Endothelial cell of umbilical vein (primary cell): ENCODE results near the gene MYOF. TPM values are rescaled to one million over a fixed set of nuclear protein-coding genes. Genes with fewer than 3 reads are reported as not detected.

ENCODE experiments used
- BruUV-seq: library from RNA; stranded (reverse); fragments of 400-500 nt; replicated peaks from 2 replicates; lab custom pipeline; 2021; lab: Mats Ljungman, UMichigan
- CTCF ChIA-PET: fragments of 300-600, 350-600 bp; sonication (Branson Sonifier 250); formaldehyde crosslinking; loops from one replicate; lab custom pipeline; 2021; ENCODE audit warnings: antibody characterized with exemption, inconsistent platforms; lab: Charles Lee
- POLR2A ChIA-PET: fragments of 300-600, 350-600 bp; sonication (Branson Sonifier 250); formaldehyde crosslinking; loops from one replicate; lab custom pipeline; 2021; ENCODE audit warnings: antibody characterized with exemption, inconsistent platforms; lab: Charles Lee
- DNase-seq: peaks from one replicate; pipeline ENCODE4 v3.0.0-alpha.2; 2011; ENCODE audit warnings: low read depth, low spot score
- FAIRE-seq: peaks from 2 replicates; lab custom pipeline; 2011; peaks lifted over from hg19 to GRCh38; lab: Jason Lieb, UNC
- H2AFZ ChIP-seq: 2 replicates; pipeline ENCODE4 v1.6.0; 2012; ENCODE audit warnings: low read depth, low read length, control low read depth, inconsistent platforms
- H3K27ac ChIP-seq: 2 replicates; pipeline ENCODE4 v1.5.1; 2011; ENCODE audit warnings: low read depth, mild to moderate bottlenecking, control low read depth, low read length, moderate library complexity; ENCODE audit not compliant: insufficient read depth
- H3K27me3 ChIP-seq, 2 experiments: 2 replicates each; pipeline versions ENCODE4 v1.6.0 to v1.6.1; 2011; ENCODE audit warnings: low read length in 2 of 2, mixed read lengths in 1 of 2; ENCODE audit not compliant: control insufficient read depth in 2 of 2, insufficient read depth in 2 of 2
- H3K36me3 ChIP-seq, 2 experiments: 2 replicates in 1 of 2; 3 replicates in 1 of 2; pipeline ENCODE4 v1.5.1; 2011; ENCODE audit warnings: low read length in 2 of 2, mild to moderate bottlenecking in 1 of 2, moderate library complexity in 1 of 2; ENCODE audit not compliant: control insufficient read depth in 2 of 2, insufficient read depth in 2 of 2; ENCODE audit errors: extremely low read depth in 1 of 2
- H3K4me1 ChIP-seq: 3 replicates; pipeline ENCODE4 v1.5.1; 2011; ENCODE audit warnings: mild to moderate bottlenecking, low read length; ENCODE audit not compliant: control insufficient read depth, insufficient read depth; ENCODE audit errors: extremely low read depth
- H3K4me2 ChIP-seq: 2 replicates; pipeline ENCODE4 v1.6.1; 2011; ENCODE audit warnings: low read length, control low read depth, mixed read lengths; ENCODE audit not compliant: insufficient read depth
- H3K4me3 ChIP-seq, 3 experiments: fragments of 200-600 bp in 1 of 3; sonication (generic), shearing (Covaris generic) in 1 of 3; replicated peaks in 1 of 3; 2 replicates each; pipeline ENCODE4 v1.5.1; 2011 to 2016; ENCODE audit warnings: control low read depth in 3 of 3, low read length in 3 of 3, mild to moderate bottlenecking in 2 of 3, inconsistent platforms in 1 of 3, low read depth in 1 of 3, moderate library complexity in 1 of 3; ENCODE audit not compliant: insufficient read depth in 1 of 3
- H3K79me2 ChIP-seq: 2 replicates; pipeline ENCODE4 v1.6.0; 2012; ENCODE audit warnings: low read length, inconsistent platforms; ENCODE audit not compliant: control insufficient read depth, insufficient read depth
- H3K9ac ChIP-seq: replicated peaks from 2 replicates; pipeline ENCODE3; 2011; ENCODE audit warnings: low read length, control low read depth; ENCODE audit not compliant: insufficient read depth; ENCODE audit errors: extremely low read depth
- H3K9me1 ChIP-seq: replicated peaks from 3 replicates; pipeline ENCODE4 v1.6.0; 2011; ENCODE audit warnings: mild to moderate bottlenecking, low read length; ENCODE audit not compliant: control insufficient read depth, insufficient read depth; ENCODE audit errors: extremely low read depth
- H3K9me3 ChIP-seq: replicated peaks from 2 replicates; pipeline ENCODE4 v1.5.1; 2012; ENCODE audit warnings: low read length, inconsistent platforms; ENCODE audit not compliant: control insufficient read depth, insufficient read depth
- H4K20me1 ChIP-seq: replicated peaks from 2 replicates; pipeline ENCODE3; 2011; ENCODE audit warnings: mild to moderate bottlenecking, low read length; ENCODE audit not compliant: control insufficient read depth, insufficient read depth; ENCODE audit errors: extremely low read depth
- EZH2 ChIP-seq: IDR thresholded peaks from 2 replicates; pipeline ENCODE4 v1.6.1; 2012; ENCODE audit warnings: borderline replicate concordance, low read depth, mild to moderate bottlenecking, moderate library complexity, low read length, inconsistent platforms; ENCODE audit not compliant: severe bottlenecking
- FOS ChIP-seq: IDR thresholded peaks from 2 replicates; pipeline ENCODE4 v1.6.1; 2011; ENCODE audit warnings: mild to moderate bottlenecking, low read length, moderate library complexity, borderline replicate concordance; ENCODE audit not compliant: insufficient read depth
- GATA2 ChIP-seq: IDR thresholded peaks from 2 replicates; pipeline ENCODE4 v1.7.0; 2011; ENCODE audit warnings: low read depth, mild to moderate bottlenecking, moderate library complexity, mixed read lengths, low read length; ENCODE audit not compliant: insufficient read length, insufficient read depth
- JUN ChIP-seq: IDR thresholded peaks from 2 replicates; pipeline ENCODE4 v1.6.1; 2011; ENCODE audit warnings: borderline replicate concordance, low read depth; ENCODE audit not compliant: insufficient read length, insufficient read depth
- MYC ChIP-seq: IDR thresholded peaks from one replicate; pipeline ENCODE4 v1.6.1; 2011; ENCODE audit warnings: mild to moderate bottlenecking, low read depth, low read length
- POLR2A ChIP-seq: IDR thresholded peaks from 2 replicates; pipeline ENCODE4 v1.6.1; 2012; ENCODE audit warnings: low read depth, mild to moderate bottlenecking, control low read depth, low read length
- POLR2AphosphoS5 ChIP-seq: IDR thresholded peaks from 2 replicates; pipeline ENCODE4 v1.6.1; 2012; ENCODE audit warnings: low read depth, mild to moderate bottlenecking, control low read depth, low read length, moderate library complexity; ENCODE audit not compliant: insufficient read depth
- dilution Hi-C: fragments of 300-500 bp; cut with MboI; formaldehyde crosslinking; loops from one replicate; pipeline ENCODE4 v1.15.0; 2019; ENCODE audit warnings: low sequenced_read_pairs; ENCODE audit not compliant: extremely low pct_ligation_motif_present
- intact Hi-C: fragments of 100-400 bp; cut with micrococcal nuclease; formaldehyde crosslinking; loops from one replicate; pipeline ENCODE4 v1.10.0; 2022
- polyA plus RNA-seq, 4 experiments: library from polyadenylated mRNA; depleted of rRNA in 3 of 4; stranded (reverse) in 3 of 4; unstranded in 1 of 4; fragments of >200 nt; gene quantifications; 2 replicates each; pipeline versions ENCODE4 v1.2.1 to v1.2.3, GENCODE V29; 2011 to 2012; ENCODE audit warnings: missing spikeins in 1 of 4
- total RNA-seq: library from RNA; stranded (reverse); gene quantifications from 2 replicates; pipeline ENCODE4 v1.2.3, GENCODE V29; 2021
- TF ChIP-seq, protein P1 (sequence below), 2 donors: IDR thresholded peaks; 1 replicate in 1 of 2; 2 replicates in 1 of 2; pipeline ENCODE4 v1.5.1; 2011; ENCODE audit warnings: low read length in 2 of 2, mild to moderate bottlenecking in 2 of 2, moderate library complexity in 2 of 2, control low read depth in 1 of 2, inconsistent platforms in 1 of 2, low read depth in 1 of 2; ENCODE audit not compliant: insufficient read depth in 1 of 2; ENCODE audit errors: extremely low read depth in 1 of 2
- TF ChIP-seq, protein P2 (sequence below): IDR thresholded peaks from 2 replicates; pipeline ENCODE4 v1.6.1; 2011; ENCODE audit not compliant: insufficient read depth, insufficient read length

The MYOF gene
- total and polyA plus RNA-seq, 2 donors (not counting 3 experiments of a cell fraction or from before 2014, with no cell fraction given): 98.4 to 379 TPM

DNA sequence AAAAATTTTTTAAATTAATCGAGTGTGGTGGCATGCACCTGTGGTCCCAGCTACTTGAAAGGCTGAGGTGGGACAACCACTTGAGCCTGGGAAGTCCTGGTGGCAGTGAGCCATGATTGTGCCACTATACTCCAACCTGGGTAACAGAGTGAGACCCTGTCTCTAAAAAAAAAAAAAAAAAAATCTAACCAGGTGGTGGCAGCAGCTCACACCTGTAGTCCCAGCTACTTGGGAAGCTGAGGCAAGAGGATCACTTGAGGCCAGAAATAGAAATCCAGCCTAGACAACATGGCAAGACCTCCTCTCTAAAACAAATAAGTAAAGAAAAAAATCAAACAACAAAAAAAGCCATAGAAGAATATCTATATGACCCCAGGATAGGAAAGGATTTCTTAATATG is 3.6 kb upstream of the MYOF start:
- Histone ChIP-seq H3K9ac (no peak overlapping the region), H3K9me1 (no peaks in the 10 kb centered on the region), H3K79me2 (peaks cover 13% of the 10 kb centered on the region), H2AFZ (no peak overlapping the region), H3K4me1 (no peaks in the 10 kb centered on the region), H3K27ac (no peak overlapping the region), H3K4me2 (no peak overlapping the region), H3K36me3 (no peaks in the 10 kb centered on the region), H4K20me1 (no peaks in the 10 kb centered on the region), H3K27me3 (no peaks in the 10 kb centered on the region), H3K4me3 (no peak overlapping the region), H3K9me3 (no peaks in the 10 kb centered on the region)
- intact Hi-C loops (no loop called here), dilution Hi-C loops (no loop called here)
- BruUV-seq: no TSS peak
- DNase-seq: no peak
- CTCF ChIA-PET: interaction anchor here (0.9 to 12.7 kb wide), 4 partner anchors 9 to 195 kb away, joined by 3 to 451 read pairs (median 4); no protein-coding TSS in a partner anchor
- POLR2A ChIA-PET: no interaction called here
- no peak for FAIRE-seq
- no peak for TF ChIP-seq JUN
- TF ChIP-seq POLR2AphosphoS5: no peak
- TF ChIP-seq FOS: no peak
- TF ChIP-seq MYC: no peak
- TF ChIP-seq POLR2A: no peak
- TF ChIP-seq, protein P1, sequence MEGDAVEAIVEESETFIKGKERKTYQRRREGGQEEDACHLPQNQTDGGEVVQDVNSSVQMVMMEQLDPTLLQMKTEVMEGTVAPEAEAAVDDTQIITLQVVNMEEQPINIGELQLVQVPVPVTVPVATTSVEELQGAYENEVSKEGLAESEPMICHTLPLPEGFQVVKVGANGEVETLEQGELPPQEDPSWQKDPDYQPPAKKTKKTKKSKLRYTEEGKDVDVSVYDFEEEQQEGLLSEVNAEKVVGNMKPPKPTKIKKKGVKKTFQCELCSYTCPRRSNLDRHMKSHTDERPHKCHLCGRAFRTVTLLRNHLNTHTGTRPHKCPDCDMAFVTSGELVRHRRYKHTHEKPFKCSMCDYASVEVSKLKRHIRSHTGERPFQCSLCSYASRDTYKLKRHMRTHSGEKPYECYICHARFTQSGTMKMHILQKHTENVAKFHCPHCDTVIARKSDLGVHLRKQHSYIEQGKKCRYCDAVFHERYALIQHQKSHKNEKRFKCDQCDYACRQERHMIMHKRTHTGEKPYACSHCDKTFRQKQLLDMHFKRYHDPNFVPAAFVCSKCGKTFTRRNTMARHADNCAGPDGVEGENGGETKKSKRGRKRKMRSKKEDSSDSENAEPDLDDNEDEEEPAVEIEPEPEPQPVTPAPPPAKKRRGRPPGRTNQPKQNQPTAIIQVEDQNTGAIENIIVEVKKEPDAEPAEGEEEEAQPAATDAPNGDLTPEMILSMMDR (IDR thresholded peaks at IDR 0.05; ENCODE audit: extremely low read depth in 1 of 2, insufficient read depth in 1 of 2, low read depth in 1 of 2, low read length in 2 of 2): no peak
- no peak for TF ChIP-seq GATA2
- no peak for TF ChIP-seq EZH2
- TF ChIP-seq, protein P2, sequence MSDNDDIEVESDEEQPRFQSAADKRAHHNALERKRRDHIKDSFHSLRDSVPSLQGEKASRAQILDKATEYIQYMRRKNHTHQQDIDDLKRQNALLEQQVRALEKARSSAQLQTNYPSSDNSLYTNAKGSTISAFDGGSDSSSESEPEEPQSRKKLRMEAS: no peak
